ENCODE measurements around the gene BMAL1. TPM values are rescaled to one million over a fixed set of nuclear protein-coding genes. Genes with fewer than 3 reads are reported as not detected.

Gene BMAL1
- total RNA-seq, 1 donor from 2014 or later = 29.8 TPM

DNA sequence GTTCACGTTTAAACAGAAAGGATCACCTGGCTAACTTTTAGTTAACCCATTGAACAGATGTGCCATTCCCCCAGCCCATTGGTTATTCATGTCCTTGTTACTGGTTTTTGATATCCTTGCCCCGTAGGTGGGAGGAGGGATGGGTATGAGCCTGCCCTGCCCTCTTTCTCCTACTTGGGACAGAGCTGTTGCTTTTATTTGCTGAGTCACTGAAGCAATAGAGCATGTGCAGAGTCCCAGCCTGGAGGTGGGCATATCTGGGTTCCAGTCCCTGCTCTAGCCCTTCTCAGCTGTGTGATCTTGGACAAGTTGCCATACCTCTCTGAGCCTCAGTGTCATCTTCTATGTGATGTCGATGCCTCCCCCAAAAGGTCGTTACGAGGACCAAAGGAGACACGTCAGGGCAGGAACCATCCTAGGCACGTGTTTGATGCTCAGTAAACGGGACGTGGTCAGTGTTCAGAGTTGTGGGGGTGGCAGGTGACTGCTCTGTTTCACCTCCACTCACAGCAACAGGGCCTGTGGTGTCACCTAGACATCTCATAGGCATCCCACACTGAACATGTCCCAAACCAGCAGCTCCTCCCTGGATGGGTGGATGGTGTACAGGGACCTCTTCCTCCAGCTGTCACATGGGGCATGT lies 61.0 kb downstream of the BMAL1 start:
- DNase-seq (ENCODE audit: low spot score in 2 of 2) = no peak
- FAIRE-seq = no peak

- FAIRE-seq (no peak), DNase-seq (ENCODE audit: low spot score in 2 of 2) (peak in 1 of 2 donors; percentile 34)
These were observed 61.9 kb downstream of the BMAL1 start for GRCh38 chr11:13339195-13340153.

GRCh38 chr11:13341026-13341425 lies 63.4 kb downstream of the BMAL1 start:
- FAIRE-seq (no peak), DNase-seq (ENCODE audit: low spot score in 2 of 2) (no peak)

- FAIRE-seq = no peak
- no peak for DNase-seq (ENCODE audit: low spot score in 2 of 2)
These were observed 65.5 kb downstream of the BMAL1 start for GRCh38 chr11:13343067-13343466.

- no peak for FAIRE-seq
- peak in 1 of 2 donors; percentile 46 for DNase-seq (ENCODE audit: low spot score in 2 of 2)
These were observed 66.5 kb downstream of the BMAL1 start for GRCh38 chr11:13343931-13344717.

- FAIRE-seq (no peak), DNase-seq (ENCODE audit: low spot score in 2 of 2) (no peak)
These were observed 67.2 kb downstream of the BMAL1 start for GRCh38 chr11:13344818-13345217.

DNA sequence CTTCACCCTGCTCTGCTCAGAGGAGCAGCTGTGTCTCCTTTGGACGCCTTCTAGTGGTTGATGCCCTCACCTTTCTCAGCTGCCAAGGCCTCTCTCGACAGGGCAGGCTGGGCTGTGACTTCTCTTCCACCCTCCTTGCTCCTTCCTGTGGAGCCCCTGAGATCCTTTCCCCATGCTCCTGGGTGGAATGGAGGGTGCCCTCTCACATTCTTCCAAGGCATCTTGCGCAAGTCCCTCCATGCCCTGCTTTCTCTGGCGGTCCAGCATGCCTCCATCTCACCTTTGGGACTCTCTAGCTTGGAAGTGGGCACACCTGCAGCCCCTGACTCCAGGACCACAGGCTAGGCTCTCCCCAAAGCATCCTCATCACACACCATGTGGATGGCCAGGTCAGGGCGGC lies 68.9 kb downstream of the BMAL1 start:
- FAIRE-seq = no peak

GRCh38 chr11:13347901-13348300 lies 70.3 kb downstream of the BMAL1 start:
- FAIRE-seq (no peak), DNase-seq (ENCODE audit: low spot score in 2 of 2) (no peak)

More for the DNA sequence above, 68.9 kb downstream of the BMAL1 start:
- DNase-seq (ENCODE audit: low spot score in 2 of 2) = no peak

- no peak for FAIRE-seq
These were observed 70.7 kb downstream of the BMAL1 start for GRCh38 chr11:13348305-13348704.

DNA sequence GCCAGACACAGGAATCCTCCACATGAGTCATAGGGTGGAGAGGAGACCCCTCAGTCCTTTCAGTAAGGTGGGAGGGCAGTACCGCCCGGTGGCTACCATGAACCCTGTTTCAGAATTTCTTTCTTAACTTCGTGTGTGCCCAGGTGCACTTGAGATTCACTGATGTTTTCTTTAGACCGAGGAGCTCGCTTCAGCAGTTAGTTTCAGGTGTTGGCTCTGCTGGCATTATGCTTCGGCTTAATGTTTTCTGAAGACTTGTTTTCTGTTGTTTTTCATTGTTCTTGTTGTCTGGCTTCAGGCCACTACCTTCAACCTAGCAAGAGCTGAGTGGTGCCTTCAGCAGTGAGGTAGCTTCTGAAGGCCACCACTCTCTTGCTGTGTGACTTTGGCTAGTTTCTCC lies 71.5 kb downstream of the BMAL1 start:
- no peak for FAIRE-seq

More at GRCh38 chr11:13348305-13348704, 70.7 kb downstream of the BMAL1 start:
- DNase-seq (ENCODE audit: low spot score in 2 of 2) = no peak

GRCh38 chr11:13349581-13349980 lies 72.0 kb downstream of the BMAL1 start:
- no peak for DNase-seq (ENCODE audit: low spot score in 2 of 2)
- no peak for FAIRE-seq

More for the DNA sequence above, 71.5 kb downstream of the BMAL1 start:
- DNase-seq (ENCODE audit: low spot score in 2 of 2) = no peak

- no peak for DNase-seq (ENCODE audit: low spot score in 2 of 2)
- FAIRE-seq = no peak
These were observed 75.1 kb downstream of the BMAL1 start for GRCh38 chr11:13352711-13353110.

DNA sequence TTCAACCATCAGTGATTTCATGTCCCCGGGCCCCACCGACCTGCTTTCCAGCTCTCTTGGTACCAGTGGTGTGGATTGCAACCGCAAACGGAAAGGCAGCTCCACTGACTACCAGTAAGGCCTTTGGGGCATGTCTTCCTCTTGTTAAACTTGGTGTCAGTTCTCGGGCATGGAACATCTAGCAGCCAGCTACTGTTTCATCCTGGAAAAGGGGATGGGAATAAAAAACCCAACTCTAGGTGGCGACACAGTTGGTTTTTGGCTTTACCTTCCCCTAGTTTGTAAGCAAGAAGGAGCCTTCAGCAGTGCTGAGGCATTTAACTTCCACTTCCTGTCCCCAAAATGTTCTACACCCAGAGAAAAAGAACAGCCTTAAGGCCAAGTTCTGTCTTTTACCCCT lies 76.7 kb downstream of the BMAL1 start:
- DNase-seq (ENCODE audit: low spot score in 2 of 2) = no peak
- no peak for FAIRE-seq

DNA sequence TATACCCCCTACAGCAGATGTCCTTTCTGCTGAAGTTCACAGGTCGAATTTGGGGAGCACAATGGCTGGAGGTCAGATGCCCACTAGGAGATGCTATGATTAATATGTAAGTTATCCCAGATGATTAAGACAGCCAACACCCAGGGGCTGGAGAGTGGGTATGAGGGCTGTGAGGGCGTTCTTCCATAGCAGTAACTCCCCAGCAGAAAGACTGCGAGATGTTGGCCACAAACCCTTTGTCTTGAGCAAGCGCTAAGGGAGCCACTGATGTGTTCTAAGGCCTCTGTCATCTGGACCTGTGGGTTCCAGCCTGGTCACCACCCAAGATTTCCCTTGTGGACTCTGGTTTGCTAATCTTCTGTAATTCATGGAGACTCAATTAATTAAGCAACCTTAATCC lies 77.6 kb downstream of the BMAL1 start:
- FAIRE-seq (no peak), DNase-seq (ENCODE audit: low spot score in 2 of 2) (no peak)

- no peak for DNase-seq (ENCODE audit: low spot score in 2 of 2)
- no peak for FAIRE-seq
These were observed 79.6 kb downstream of the BMAL1 start for GRCh38 chr11:13357232-13357631.

- FAIRE-seq = no peak
- no peak for DNase-seq (ENCODE audit: low spot score in 2 of 2)
These were observed 81.1 kb downstream of the BMAL1 start for GRCh38 chr11:13358596-13359270.

GRCh38 chr11:13362596-13363109 lies 85.1 kb downstream of the BMAL1 start:
- FAIRE-seq (no peak), DNase-seq (ENCODE audit: low spot score in 2 of 2) (no peak)

DNA sequence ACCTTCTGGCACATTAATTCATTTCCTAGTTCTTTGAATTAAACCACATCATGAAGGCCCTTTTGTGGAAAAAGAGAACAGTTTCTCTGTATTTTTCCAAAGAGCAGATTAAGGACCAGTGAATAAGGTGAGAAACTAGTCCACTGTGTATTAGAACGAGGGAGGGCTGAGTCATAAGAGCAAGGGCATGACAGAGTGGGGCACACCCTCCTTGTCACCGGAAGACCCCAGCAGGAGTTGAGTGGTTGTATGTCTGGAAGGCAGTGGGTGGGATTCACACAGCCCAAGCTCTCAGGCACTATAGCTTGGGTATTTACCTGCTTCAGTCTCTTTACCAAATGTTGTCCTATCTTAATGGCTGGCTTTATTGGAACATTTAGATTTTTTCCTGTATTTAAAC lies 86.8 kb downstream of the BMAL1 start:
- FAIRE-seq = no peak

DNA sequence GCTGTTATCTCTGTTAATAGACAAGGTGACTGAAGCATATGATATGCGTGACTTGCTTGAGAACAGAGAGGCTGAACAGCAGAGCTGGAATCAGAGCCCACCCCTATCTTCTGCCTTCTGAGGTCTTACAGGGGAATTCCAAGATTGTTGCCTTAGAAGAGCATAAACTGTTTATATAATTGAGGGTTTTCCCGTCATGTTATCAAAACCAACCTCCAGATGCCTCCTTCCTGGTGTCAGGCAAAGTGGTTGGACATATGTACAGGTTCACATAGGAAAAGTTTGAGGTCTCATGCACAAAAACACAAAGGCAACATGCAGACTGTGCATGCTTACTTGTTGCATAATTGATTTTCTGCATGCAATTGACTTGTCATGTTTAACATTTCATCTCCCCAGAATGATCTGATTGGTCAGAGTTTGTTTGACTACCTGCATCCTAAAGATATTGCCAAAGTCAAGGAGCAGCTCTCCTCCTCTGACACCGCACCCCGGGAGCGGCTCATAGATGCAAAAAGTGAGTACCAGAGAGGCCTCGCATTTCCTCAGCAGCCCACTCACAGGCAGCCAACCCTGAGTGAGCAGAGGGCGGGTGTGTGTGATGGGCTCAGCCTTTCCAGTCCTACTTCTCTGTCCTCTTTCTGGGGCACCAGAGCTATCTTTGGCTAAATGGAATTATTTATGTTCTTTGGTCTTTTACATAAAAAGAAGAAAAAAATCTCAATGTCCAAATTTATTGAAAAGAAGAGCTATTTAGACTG lies 88.9 kb downstream of the BMAL1 start:
- FAIRE-seq (no peak), DNase-seq (ENCODE audit: low spot score in 2 of 2) (no peak)

More for the DNA sequence above, 86.8 kb downstream of the BMAL1 start:
- DNase-seq (ENCODE audit: low spot score in 2 of 2) = no peak
